ENCODE results near the gene OLFML2B. TPM values are rescaled to one million over a fixed set of nuclear protein-coding genes. Genes with fewer than 3 reads are reported as not detected.

OLFML2B gene
- total and polyA plus RNA-seq, 2 of the 4 experiments (the other 2 are of a cell fraction), result 0.36 to 0.74 TPM

GRCh38 chr1:162010175-162010506 is 13.5 kb downstream of the OLFML2B start:
- H2AK9ac ChIP-seq (replicated peaks; ENCODE audit: low read depth, low read length, poor library complexity), result no peak overlapping the region
- H2AK5ac ChIP-seq (ENCODE audit: low read depth, low read length), result no peak overlapping the region
- no peak for TF ChIP-seq RFX5 (IDR thresholded peaks at IDR 0.05; ENCODE audit: low read depth, low read length)
- no peak for TF ChIP-seq SMC3 (IDR thresholded peaks at IDR 0.05; ENCODE audit: low read depth, low read length)
- ChIA-PET CTCF (no interaction called here), POLR2A (ENCODE audit: unreplicated experiment) (no interaction called here)
- no peak overlapping the region for H3K23ac ChIP-seq (ENCODE audit: low read depth, low read length)
- H3K18ac ChIP-seq (ENCODE audit: low read depth, low read length), result no peak overlapping the region
- no TSS peak for BruUV-seq (replicated peaks)
- no peak overlapping the region for H3K4me2 ChIP-seq (ENCODE audit: low read depth, low read length)
- no peak overlapping the region for H3K56ac ChIP-seq (ENCODE audit: extremely low read depth, insufficient read depth, low read length)
- H3K36me3 ChIP-seq (ENCODE audit: control insufficient read depth, insufficient read depth, low read length), result no peaks in the 10 kb centered on the region
- intact Hi-C loops (cut with micrococcal nuclease), result no loop called here
- H3K4me3 ChIP-seq (ENCODE audit: insufficient read depth, low read depth, low read length), result no peak overlapping the region
- no peaks in the 10 kb centered on the region; the same call in 1 of the 2 replicates for H3K4me1 ChIP-seq (ENCODE audit: control insufficient read depth, insufficient read depth, low read length)
- no peak overlapping the region for H3K14ac ChIP-seq (replicated peaks; ENCODE audit: low read depth, low read length)
- WGBS, 2 experiments (ENCODE audit: extremely low coverage in 2 of 2, insufficient read length in 1 of 2), result 70% methylated on average over 3 of the region's 3 CpGs; no CpG with 5 or more reads in 1 of the 2 experiments
- H2AFZ ChIP-seq (replicated peaks; ENCODE audit: low read length, poor library complexity), result no peak overlapping the region
- no peaks in the 10 kb centered on the region for H4K20me1 ChIP-seq (ENCODE audit: insufficient read depth, low read length)
- H3K27ac ChIP-seq (ENCODE audit: insufficient read depth, low read length), result no peak overlapping the region
- H3K9me3 ChIP-seq (ENCODE audit: control insufficient read depth, insufficient read depth, low read length), result no peaks in the 10 kb centered on the region
- H3K9ac ChIP-seq (ENCODE audit: low read depth, low read length), result no peak overlapping the region
- no peak overlapping the region for H4K8ac ChIP-seq (ENCODE audit: low read depth in 2 of 2, low read length in 2 of 2)
- no peak overlapping the region for H2BK120ac ChIP-seq (ENCODE audit: low read depth, low read length)
- DNase-seq (no peak), ATAC-seq (ENCODE audit: low read depth) (no peak)
- H3K9me1 ChIP-seq (ENCODE audit: insufficient read depth, low read length), result peaks cover 3% of the 10 kb centered on the region; the same call in 1 of the 2 replicates
- H2BK15ac ChIP-seq (ENCODE audit: low read depth, low read length), result no peak overlapping the region
- H2BK5ac ChIP-seq (ENCODE audit: low read depth, low read length, poor library complexity, severe bottlenecking), result no peak overlapping the region
- H4K91ac ChIP-seq (ENCODE audit: insufficient read depth, low read depth, low read length), result no peak overlapping the region
- H3K27me3 ChIP-seq (ENCODE audit: control insufficient read depth, insufficient read depth, low read length), result peaks cover 7% of the 10 kb centered on the region
- H2BK20ac ChIP-seq (ENCODE audit: low read depth, low read length), result no peak overlapping the region
- H3K79me1 ChIP-seq (ENCODE audit: low read depth in 1 of 2, low read length in 2 of 2), result no peaks in the 10 kb centered on the region
- in situ Hi-C loops (cut with MboI; ENCODE audit: low sequenced_read_pairs), result no loop called here
- H4K5ac ChIP-seq (ENCODE audit: low read depth, low read length), result no peak overlapping the region
- H3K4ac ChIP-seq (ENCODE audit: low read depth, low read length), result no peak overlapping the region
- dilution Hi-C loops (cut with HindIII; ENCODE audit: low sequenced_read_pairs, unreplicated experiment), result no loop called here

Data from IMR-90 (cell line).